NT2/D1 (cell line): ENCODE results near the gene PWWP2B.

Source experiments
- SUZ12 ChIP-seq: IDR thresholded peaks from 2 replicates; pipeline ENCODE4 v1.6.1; 2011; ENCODE audit not compliant: insufficient read length, insufficient read depth; ENCODE audit errors: extremely low read depth
- ZNF274 ChIP-seq: IDR thresholded peaks from 2 replicates; pipeline ENCODE4 v1.6.1; 2011; ENCODE audit warnings: mild to moderate bottlenecking, low read depth, low read length

- TF ChIP-seq ZNF274 (no peak), SUZ12 (no peak)
Measured at GRCh38 chr10:132407846-132408278, 10.9 kb downstream of the PWWP2B start.
